ENCODE measurements around the gene GRIA1. TPM values are rescaled to one million over a fixed set of nuclear protein-coding genes. Genes with fewer than 3 reads are reported as not detected.

Gene GRIA1
- total and polyA plus RNA-seq, 2 of the 13 experiments (the other 11 are each of a cell fraction or from before 2014, with no cell fraction given), result not detected

- no peak overlapping the region for H3K9ac ChIP-seq (ENCODE audit: insufficient read depth, low read depth, low read length)
- TF ChIP-seq ZNF614 (CRISPR knock-in tag; IDR thresholded peaks at IDR 0.05; ENCODE audit: borderline replicate concordance) (no peak), ZNF207 (IDR thresholded peaks at IDR 0.05; ENCODE audit: borderline replicate concordance) (no peak), SP1 (IDR thresholded peaks at IDR 0.05) (no peak), SP1 (CRISPR knock-in tag; IDR thresholded peaks at IDR 0.05) (no peak), MED1 (CRISPR knock-in tag; IDR thresholded peaks at IDR 0.05) (no peak), HHEX (CRISPR knock-in tag; IDR thresholded peaks at IDR 0.05) (no peak), STAT6 (CRISPR knock-in tag; IDR thresholded peaks at IDR 0.05; ENCODE audit: borderline replicate concordance) (no peak), KLF16 (CRISPR knock-in tag; IDR thresholded peaks at IDR 0.05) (no peak), ZNF30 (CRISPR knock-in tag; IDR thresholded peaks at IDR 0.05) (no peak), FOXP1 (IDR thresholded peaks at IDR 0.05) (no peak), FOXP1 (CRISPR knock-in tag; IDR thresholded peaks at IDR 0.05) (no peak), GTF3A (CRISPR knock-in tag; conservative IDR thresholded peaks at IDR 0.05) (no peak), SYNCRIP (IDR thresholded peaks at IDR 0.05; ENCODE audit: insufficient read depth, low read depth, low read length) (no peak), MEIS1 (CRISPR knock-in tag; IDR thresholded peaks at IDR 0.05; ENCODE audit: borderline replicate concordance) (no peak), PHF8 (CRISPR knock-in tag; IDR thresholded peaks at IDR 0.05) (no peak), TOE1 (CRISPR knock-in tag; IDR thresholded peaks at IDR 0.05) (no peak)
- TF ChIP-seq, protein P1, sequence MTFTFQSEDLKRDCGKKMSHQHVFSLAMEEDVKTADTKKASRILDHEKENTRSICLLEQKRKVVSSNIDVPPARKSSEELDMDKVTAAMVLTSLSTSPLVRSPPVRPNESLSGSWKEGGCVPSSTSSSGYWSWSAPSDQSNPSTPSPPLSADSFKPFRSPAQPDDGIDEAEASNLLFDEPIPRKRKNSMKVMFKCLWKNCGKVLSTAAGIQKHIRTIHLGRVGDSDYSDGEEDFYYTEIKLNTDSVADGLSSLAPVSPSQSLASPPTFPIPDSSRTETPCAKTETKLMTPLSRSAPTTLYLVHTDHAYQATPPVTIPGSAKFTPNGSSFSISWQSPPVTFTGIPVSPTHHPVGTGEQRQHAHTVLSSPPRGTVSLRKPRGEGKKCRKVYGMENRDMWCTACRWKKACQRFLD (CRISPR knock-in tag; IDR thresholded peaks at IDR 0.05; ENCODE audit: borderline replicate concordance), result no peak
- no peaks in the 10 kb centered on the region for H3K36me3 ChIP-seq (replicated peaks in 1 of 2; ENCODE audit: control insufficient read depth in 1 of 2, insufficient read depth in 2 of 2, low read length in 2 of 2)
- WGBS (ENCODE audit: low lambda C conversion rate), result 27% methylated on average over 12 of the region's 12 CpGs
- intact Hi-C loops (cut with micrococcal nuclease; ENCODE audit: unreplicated experiment) (no loop called here), in situ Hi-C loops (cut with HindIII; ENCODE audit: extremely low pct_ligation_motif_present, low pct_unique_long_range_greater_than_20kb) (no loop called here)
- no peak overlapping the region for H3K4me3 ChIP-seq (replicated peaks in 1 of 3; ENCODE audit: insufficient read depth in 1 of 3, low read depth in 2 of 3, low read length in 3 of 3)
- H4K20me1 ChIP-seq (ENCODE audit: insufficient read depth, low read length), result no peaks in the 10 kb centered on the region
- no TSS peak for BruUV-seq (replicated peaks)
- H3K4me1 ChIP-seq (ENCODE audit: insufficient read depth, low read length), result no peaks in the 10 kb centered on the region
- H3K27ac ChIP-seq (ENCODE audit: extremely low read length, insufficient read depth, low read length), result no peak overlapping the region
- DNase-seq (ENCODE audit: low spot score) (no peak), FAIRE-seq (no peak), ATAC-seq (no peak)
- H3K79me2 ChIP-seq (ENCODE audit: insufficient read depth, low read length), result no peaks in the 10 kb centered on the region
- no peaks in the 10 kb centered on the region for H3K27me3 ChIP-seq (ENCODE audit: control insufficient read depth in 1 of 2, insufficient read depth in 2 of 2, low read length in 2 of 2)
- no peak overlapping the region for H3K4me2 ChIP-seq (ENCODE audit: low read depth, low read length)
- H2AFZ ChIP-seq (ENCODE audit: low read length), result no peak overlapping the region
- H3K9me3 ChIP-seq (ENCODE audit: low read length), result no peaks in the 10 kb centered on the region
- ChIA-PET POLR2A (no interaction called here), CTCF (ENCODE audit: low intra/inter-chr PET ratio, low total read pairs) (no interaction called here)
These were observed 311.8 kb downstream of the GRIA1 start for GRCh38 chr5:153802050-153802821.
